Measurements from ENCODE around the gene PRR33.

DNA sequence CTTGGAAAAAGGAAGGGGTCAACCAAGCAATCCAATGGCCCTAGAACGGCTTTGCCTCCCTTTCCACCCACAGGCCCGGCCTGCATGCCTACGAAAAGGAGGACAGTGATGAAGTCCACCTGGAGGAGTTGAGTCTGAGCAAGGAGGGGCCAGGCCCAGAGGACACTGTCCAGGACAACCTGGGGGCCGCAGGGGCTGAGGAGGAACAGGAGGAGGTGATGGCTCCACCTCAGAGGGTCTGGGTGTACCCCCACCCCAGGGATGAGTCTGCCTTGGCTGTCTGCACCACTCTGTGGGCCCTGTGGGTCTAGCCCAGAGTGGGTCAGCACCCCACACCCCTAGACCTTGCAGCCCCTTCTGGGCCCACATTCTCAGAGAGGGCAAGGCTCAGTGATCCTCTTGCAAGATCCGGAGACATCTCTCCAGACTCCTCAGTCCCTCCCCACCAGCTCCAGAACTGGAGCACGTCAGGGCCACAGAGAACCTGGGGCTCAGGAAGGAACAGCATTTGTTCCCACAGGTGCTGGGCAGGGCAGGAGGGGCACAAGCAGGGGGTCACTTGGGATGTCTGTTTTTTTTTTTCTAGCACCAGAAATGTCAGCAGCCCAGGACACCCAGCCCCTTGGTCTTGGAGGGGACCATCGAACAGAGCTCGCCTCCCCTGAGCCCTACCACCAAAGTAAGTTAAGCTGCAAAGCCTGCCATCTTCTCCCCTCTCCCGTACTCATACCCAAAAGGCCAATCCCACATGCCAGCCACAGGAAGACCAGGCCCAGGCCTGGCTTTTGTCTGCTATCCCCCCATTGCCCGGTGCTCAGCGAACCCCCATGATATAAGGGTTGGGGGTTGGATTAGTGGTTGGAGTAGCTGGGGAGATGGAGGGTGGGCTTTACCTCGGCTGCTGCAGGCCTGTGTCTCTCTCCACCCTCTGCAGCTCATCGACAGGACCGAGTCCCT, 8.1 kb downstream of the PRR33 start:
- TF ChIP-seq, protein P1, sequence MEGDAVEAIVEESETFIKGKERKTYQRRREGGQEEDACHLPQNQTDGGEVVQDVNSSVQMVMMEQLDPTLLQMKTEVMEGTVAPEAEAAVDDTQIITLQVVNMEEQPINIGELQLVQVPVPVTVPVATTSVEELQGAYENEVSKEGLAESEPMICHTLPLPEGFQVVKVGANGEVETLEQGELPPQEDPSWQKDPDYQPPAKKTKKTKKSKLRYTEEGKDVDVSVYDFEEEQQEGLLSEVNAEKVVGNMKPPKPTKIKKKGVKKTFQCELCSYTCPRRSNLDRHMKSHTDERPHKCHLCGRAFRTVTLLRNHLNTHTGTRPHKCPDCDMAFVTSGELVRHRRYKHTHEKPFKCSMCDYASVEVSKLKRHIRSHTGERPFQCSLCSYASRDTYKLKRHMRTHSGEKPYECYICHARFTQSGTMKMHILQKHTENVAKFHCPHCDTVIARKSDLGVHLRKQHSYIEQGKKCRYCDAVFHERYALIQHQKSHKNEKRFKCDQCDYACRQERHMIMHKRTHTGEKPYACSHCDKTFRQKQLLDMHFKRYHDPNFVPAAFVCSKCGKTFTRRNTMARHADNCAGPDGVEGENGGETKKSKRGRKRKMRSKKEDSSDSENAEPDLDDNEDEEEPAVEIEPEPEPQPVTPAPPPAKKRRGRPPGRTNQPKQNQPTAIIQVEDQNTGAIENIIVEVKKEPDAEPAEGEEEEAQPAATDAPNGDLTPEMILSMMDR (conservative IDR thresholded peaks at IDR 0.05; ENCODE audit: low read length): no peak
- no peak for TF ChIP-seq EZH2phosphoT487 (IDR thresholded peaks at IDR 0.05; ENCODE audit: borderline replicate concordance)
